ENCODE measurements around the gene TAS2R9. TPM values are rescaled to one million over a fixed set of nuclear protein-coding genes. Genes with fewer than 3 reads are reported as not detected.

Gene TAS2R9
- total RNA-seq, 3 donors from 2014 or later, result not detected

DNA sequence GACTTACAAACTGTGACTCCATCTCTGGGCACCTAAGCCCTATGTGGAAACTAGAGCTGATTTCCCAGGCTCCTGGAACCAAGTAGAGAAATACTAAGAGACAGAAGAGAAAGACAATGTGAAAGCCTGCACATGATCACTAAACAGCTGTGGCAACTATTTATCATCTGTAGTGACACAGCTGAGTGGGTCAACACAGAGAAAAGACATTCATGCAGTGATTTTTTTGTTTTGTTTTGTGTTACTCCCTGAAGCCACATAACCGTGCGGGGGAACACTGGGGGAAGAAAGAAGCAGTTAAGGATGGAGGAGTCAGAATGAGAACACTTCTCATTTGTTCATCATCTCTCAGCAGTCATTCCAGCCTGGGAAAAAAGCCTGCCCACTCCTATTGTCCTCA lies 37.8 kb upstream of the TAS2R9 start:
- H3K4me1 ChIP-seq (ENCODE audit: low read depth), result no peaks in the 10 kb centered on the region
- intact Hi-C loops (cut with DNase I, micrococcal nuclease), result no loop called here
- H3K4me3 ChIP-seq, result no peak overlapping the region
- ATAC-seq (no peak), DNase-seq (no peak)
- TF ChIP-seq, protein P1, sequence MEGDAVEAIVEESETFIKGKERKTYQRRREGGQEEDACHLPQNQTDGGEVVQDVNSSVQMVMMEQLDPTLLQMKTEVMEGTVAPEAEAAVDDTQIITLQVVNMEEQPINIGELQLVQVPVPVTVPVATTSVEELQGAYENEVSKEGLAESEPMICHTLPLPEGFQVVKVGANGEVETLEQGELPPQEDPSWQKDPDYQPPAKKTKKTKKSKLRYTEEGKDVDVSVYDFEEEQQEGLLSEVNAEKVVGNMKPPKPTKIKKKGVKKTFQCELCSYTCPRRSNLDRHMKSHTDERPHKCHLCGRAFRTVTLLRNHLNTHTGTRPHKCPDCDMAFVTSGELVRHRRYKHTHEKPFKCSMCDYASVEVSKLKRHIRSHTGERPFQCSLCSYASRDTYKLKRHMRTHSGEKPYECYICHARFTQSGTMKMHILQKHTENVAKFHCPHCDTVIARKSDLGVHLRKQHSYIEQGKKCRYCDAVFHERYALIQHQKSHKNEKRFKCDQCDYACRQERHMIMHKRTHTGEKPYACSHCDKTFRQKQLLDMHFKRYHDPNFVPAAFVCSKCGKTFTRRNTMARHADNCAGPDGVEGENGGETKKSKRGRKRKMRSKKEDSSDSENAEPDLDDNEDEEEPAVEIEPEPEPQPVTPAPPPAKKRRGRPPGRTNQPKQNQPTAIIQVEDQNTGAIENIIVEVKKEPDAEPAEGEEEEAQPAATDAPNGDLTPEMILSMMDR (IDR thresholded peaks at IDR 0.05), result no peak
- no peaks in the 10 kb centered on the region for H3K36me3 ChIP-seq (ENCODE audit: low read depth)
- no peaks in the 10 kb centered on the region for H3K9me3 ChIP-seq

DNA sequence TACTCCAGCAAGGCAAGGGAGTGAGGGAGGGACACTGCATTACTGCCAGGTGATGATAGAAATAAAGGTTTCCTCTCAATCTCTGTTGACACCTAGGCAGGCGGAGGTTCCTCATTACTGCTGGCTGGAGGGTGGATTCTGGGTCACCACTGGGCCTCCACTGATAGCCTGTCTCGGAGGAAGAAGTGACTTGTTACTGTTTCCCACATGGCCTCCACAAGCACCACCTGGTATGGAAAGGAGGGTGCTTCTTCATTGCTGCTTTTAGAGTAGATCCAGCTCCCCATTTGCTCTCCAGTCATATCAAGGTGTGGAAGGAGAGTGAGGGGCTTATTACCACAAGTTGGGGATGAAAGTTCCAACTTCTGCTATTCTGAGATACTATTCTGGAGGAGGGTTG lies 32.9 kb upstream of the TAS2R9 start:
- ATAC-seq (no peak), DNase-seq (no peak)
- Histone ChIP-seq H3K4me1 (ENCODE audit: low read depth) (no peaks in the 10 kb centered on the region), H3K4me3 (no peak overlapping the region), H3K36me3 (ENCODE audit: low read depth) (no peaks in the 10 kb centered on the region), H3K9me3 (no peaks in the 10 kb centered on the region)
- TF ChIP-seq, protein P1 (IDR thresholded peaks at IDR 0.05), result no peak
- intact Hi-C loops (cut with DNase I, micrococcal nuclease), result no loop called here

DNA sequence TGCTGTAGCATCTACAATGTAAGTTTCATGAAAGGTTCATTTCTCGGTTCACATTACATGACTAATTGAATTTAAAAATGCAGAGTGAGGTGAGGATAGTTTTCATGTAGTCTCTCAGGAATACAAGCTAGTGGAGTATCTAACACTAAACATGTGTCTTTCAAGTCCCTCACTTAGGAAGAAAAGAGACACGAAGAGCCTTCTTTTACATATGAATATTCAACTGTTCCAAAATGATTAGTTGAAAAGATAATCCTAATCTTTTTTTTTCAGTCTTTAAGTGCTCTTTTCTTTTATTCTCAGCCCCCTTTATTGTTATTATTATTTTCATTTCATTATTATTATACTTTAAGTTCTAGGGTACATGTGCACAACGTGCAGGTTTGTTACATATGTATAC lies 28.5 kb upstream of the TAS2R9 start:
- intact Hi-C loops (cut with DNase I, micrococcal nuclease), result no loop called here
- no peak for DNase-seq
- no peaks in the 10 kb centered on the region for H3K4me1 ChIP-seq (ENCODE audit: low read depth)
- H3K36me3 ChIP-seq (ENCODE audit: low read depth), result no peaks in the 10 kb centered on the region
- H3K4me3 ChIP-seq, result no peak overlapping the region
- peaks cover 2% of the 10 kb centered on the region for H3K9me3 ChIP-seq
- TF ChIP-seq, protein P1 (IDR thresholded peaks at IDR 0.05), result no peak
- ATAC-seq, result no peak

DNA sequence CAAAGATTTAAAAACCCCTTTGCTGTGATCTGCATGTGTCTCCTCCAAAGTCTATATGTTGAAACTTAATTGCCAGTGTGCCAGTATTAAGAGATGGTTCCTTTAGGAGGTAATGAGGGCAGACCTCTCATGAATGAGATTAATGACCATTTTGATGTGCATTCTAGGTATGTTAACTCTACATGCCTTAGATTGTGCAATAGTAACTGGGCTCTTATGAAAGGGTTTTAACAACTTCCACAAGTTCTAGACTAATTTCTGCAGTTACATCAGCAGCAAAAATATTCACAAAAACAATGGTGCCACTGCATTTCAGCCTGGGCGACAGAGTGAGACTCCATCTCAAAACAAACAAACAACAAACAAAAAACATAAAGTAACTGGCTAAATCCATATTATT lies 20.0 kb upstream of the TAS2R9 start:
- DNase-seq (no peak), ATAC-seq (no peak)
- Histone ChIP-seq H3K4me3 (no peak overlapping the region), H3K36me3 (ENCODE audit: low read depth) (no peaks in the 10 kb centered on the region), H3K4me1 (ENCODE audit: low read depth) (no peaks in the 10 kb centered on the region), H3K9me3 (no peaks in the 10 kb centered on the region)
- intact Hi-C loops (cut with DNase I, micrococcal nuclease), result no loop called here
- TF ChIP-seq, protein P1 (IDR thresholded peaks at IDR 0.05), result no peak

DNA sequence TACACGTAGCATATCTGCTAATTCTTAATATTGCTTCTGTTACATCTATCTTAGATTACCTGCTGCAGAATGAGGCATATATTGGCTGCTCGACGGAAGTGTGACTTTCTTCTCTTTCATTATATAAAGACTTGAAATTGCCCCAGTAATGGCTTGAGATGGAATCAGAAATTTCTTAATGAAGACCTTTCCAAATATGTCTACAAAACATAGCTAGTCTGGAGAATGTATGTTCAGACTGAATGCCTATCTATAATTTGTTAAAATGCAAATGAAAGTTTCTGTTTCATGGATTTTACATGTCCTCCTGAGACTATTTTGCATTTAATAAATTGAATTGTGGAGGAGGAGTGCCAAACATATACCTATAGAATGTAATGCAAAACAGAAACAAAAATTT lies 16.3 kb upstream of the TAS2R9 start, which contains the start of gene TAS2R10:
Gene TAS2R10 (minus strand): TSS at position 101 of the 400 bp plus-strand sequence. CDS start 89 bp downstream, at position 12.
- DNase-seq (no peak), ATAC-seq (no peak)
- Histone ChIP-seq H3K4me1 (ENCODE audit: low read depth) (no peaks in the 10 kb centered on the region), H3K4me3 (no peak within 1 kb of the TSS), H3K36me3 (ENCODE audit: low read depth) (no peaks in the 10 kb centered on the region), H3K9me3 (no peaks in the 10 kb centered on the region)
- TF ChIP-seq, protein P1 (IDR thresholded peaks at IDR 0.05), result no peak
- intact Hi-C loops (cut with DNase I, micrococcal nuclease), result no loop called here

DNA sequence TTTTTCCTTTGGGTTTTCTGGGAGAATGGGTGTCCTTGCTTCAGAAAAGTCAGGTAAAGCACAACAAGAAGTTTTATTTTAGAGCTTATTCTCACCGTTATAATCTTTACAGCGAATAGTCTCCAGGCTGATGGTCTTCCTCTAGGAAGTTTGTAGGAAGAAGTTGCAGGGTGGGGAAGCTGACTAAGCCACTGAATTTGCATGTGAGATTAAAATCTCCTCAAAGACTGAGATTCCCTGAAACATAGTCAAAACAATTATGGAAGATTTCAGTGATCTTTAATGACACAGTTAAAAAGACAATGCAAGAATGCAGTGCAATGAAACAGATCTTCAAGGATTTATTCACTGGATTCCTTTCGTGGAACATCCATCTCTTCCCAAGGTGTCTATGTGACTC lies 15.0 kb upstream of the TAS2R9 start:
- ATAC-seq, result no peak
- intact Hi-C loops (cut with DNase I, micrococcal nuclease), result no loop called here
- Histone ChIP-seq H3K9me3 (no peaks in the 10 kb centered on the region), H3K4me1 (ENCODE audit: low read depth) (no peaks in the 10 kb centered on the region), H3K4me3 (no peak overlapping the region), H3K36me3 (ENCODE audit: low read depth) (no peaks in the 10 kb centered on the region)
- TF ChIP-seq, protein P1 (IDR thresholded peaks at IDR 0.05), result no peak
- DNase-seq, result no peak

All from mucosa of descending colon (tissue), 3 donors.